PC-9 (cell line): ENCODE results near the gene FAM13C.

ENCODE experiments used
- CTCF ChIP-seq: fragments of 200-600 bp; sonication (generic); conservative IDR thresholded peaks from 2 replicates; pipeline ENCODE4 v1.6.1; 2017; ENCODE audit warnings: mixed run types, antibody characterized with exemption, mild to moderate bottlenecking, moderate library complexity
- EZH2 ChIP-seq: fragments of 200-600 bp; sonication (generic); IDR thresholded peaks from 2 replicates; pipeline ENCODE4 v1.8.0; 2017; ENCODE audit warnings: antibody characterized with exemption, low read depth

GRCh38 chr10:59366290-59366689 lies 3.9 kb upstream of the FAM13C start:
- no peak for TF ChIP-seq CTCF
- no peak for TF ChIP-seq EZH2
